Neural cell (in vitro differentiated cells): ENCODE measurements around the gene WDR1. TPM values are rescaled to one million over a fixed set of nuclear protein-coding genes. Genes with fewer than 3 reads are reported as not detected.

ENCODE experiments used
- H2AFZ ChIP-seq: fragments of 200-600, 300-800 bp; sonication (generic), shearing (Covaris generic); 2 replicates; pipeline ENCODE4 v1.6.0; 2014; ENCODE audit warnings: low read depth, mild to moderate bottlenecking, antibody characterized with exemption, low read length, moderate library complexity
- H3F3A ChIP-seq: fragments of 200-600 bp; shearing (Covaris generic); 2 replicates; pipeline ENCODE4 v1.6.1; 2016; ENCODE audit warnings: mild to moderate bottlenecking, moderate library complexity, mixed read lengths, antibody characterized with exemption, low read length; ENCODE audit not compliant: insufficient read depth, poor library complexity, severe bottlenecking
- H3K27ac ChIP-seq: fragments of 200-600, 300-800 bp; sonication (generic), shearing (Covaris generic); 2 replicates; pipeline ENCODE4 v1.5.1; 2014; ENCODE audit warnings: mild to moderate bottlenecking, low read length, moderate library complexity
- H3K27me3 ChIP-seq: fragments of 300-800, 200-600 bp; sonication (generic), shearing (Covaris generic); 2 replicates; pipeline ENCODE4 v1.6.0; 2014; ENCODE audit warnings: mild to moderate bottlenecking, low read depth, low read length, moderate library complexity; ENCODE audit not compliant: insufficient read depth
- H3K36me3 ChIP-seq: fragments of 300-800, 200-600 bp; sonication (generic), shearing (Covaris generic); 2 replicates; pipeline ENCODE4 v1.5.1; 2014; ENCODE audit warnings: mild to moderate bottlenecking, antibody characterized with exemption, low read length, moderate library complexity; ENCODE audit not compliant: insufficient read depth
- H3K4me2 ChIP-seq: fragments of 300-800, 200-600 bp; sonication (generic), shearing (Covaris generic); 2 replicates; pipeline ENCODE4 v1.6.0; 2014; ENCODE audit warnings: mild to moderate bottlenecking, low read length
- H3K4me3 ChIP-seq: fragments of 300-800, 200-600 bp; sonication (generic), shearing (Covaris generic); 2 replicates; pipeline ENCODE4 v1.5.1; 2014; ENCODE audit warnings: mild to moderate bottlenecking, low read length, moderate library complexity
- H3K79me2 ChIP-seq: fragments of 200-600 bp; shearing (Covaris generic); replicated peaks from 2 replicates; pipeline ENCODE4 v1.6.0; 2014; ENCODE audit warnings: mild to moderate bottlenecking, low read length, moderate library complexity; ENCODE audit not compliant: insufficient read depth
- H3K9ac ChIP-seq: fragments of 300-800, 200-600 bp; sonication (generic), shearing (Covaris generic); 2 replicates; pipeline ENCODE4 v1.6.1; 2016; ENCODE audit warnings: mild to moderate bottlenecking, low read length, mixed read lengths
- H3K9me2 ChIP-seq: fragments of 200-600 bp; shearing (Covaris generic); 2 replicates; pipeline ENCODE4 v1.6.1; 2016; ENCODE audit warnings: mild to moderate bottlenecking, low read length, mixed read lengths; ENCODE audit not compliant: insufficient read depth
- H3K9me3 ChIP-seq: fragments of 200-600, 300-800 bp; sonication (generic), shearing (Covaris generic); 2 replicates; pipeline ENCODE4 v1.6.1; 2016; ENCODE audit warnings: mild to moderate bottlenecking, mixed run types, low read length, moderate library complexity, mixed read lengths
- H4K20me1 ChIP-seq: fragments of 200-600 bp; shearing (Covaris generic); 2 replicates; pipeline ENCODE4 v1.6.1; 2016; ENCODE audit warnings: mild to moderate bottlenecking, mixed run types; ENCODE audit not compliant: insufficient read depth
- CTCF ChIP-seq: fragments of 450-650 bp; IDR thresholded peaks from 2 replicates; pipeline ENCODE4 v1.5.1; 2014; ENCODE audit warnings: antibody characterized with exemption, mild to moderate bottlenecking, moderate library complexity; ENCODE audit not compliant: poor library complexity, severe bottlenecking
- EP300 ChIP-seq: fragments of 450-650 bp; conservative IDR thresholded peaks from 2 replicates; pipeline ENCODE4 v1.6.1; 2014; ENCODE audit warnings: antibody characterized with exemption, mild to moderate bottlenecking, moderate library complexity; ENCODE audit not compliant: poor library complexity, severe bottlenecking
- EZH2 ChIP-seq: fragments of 200-600, 300-800 bp; shearing (Covaris generic), sonication (generic); IDR thresholded peaks from 2 replicates; pipeline ENCODE4 v1.6.1; 2014; ENCODE audit warnings: antibody characterized with exemption, low read length, borderline replicate concordance, mild to moderate bottlenecking; ENCODE audit not compliant: insufficient read depth, poor library complexity, severe bottlenecking
- MXI1 ChIP-seq: fragments of 450-650 bp; conservative IDR thresholded peaks from 2 replicates; pipeline ENCODE4 v1.6.1; 2014; ENCODE audit warnings: antibody characterized with exemption, mild to moderate bottlenecking; ENCODE audit not compliant: poor library complexity, severe bottlenecking
- POLR2AphosphoS5 ChIP-seq: IDR thresholded peaks from 2 replicates; pipeline ENCODE4 v1.6.1; 2012
- RAD21 ChIP-seq: fragments of 450-650 bp; conservative IDR thresholded peaks from 2 replicates; pipeline ENCODE4 v1.6.1; 2014; ENCODE audit warnings: antibody characterized with exemption, mild to moderate bottlenecking, moderate library complexity
- REST ChIP-seq: IDR thresholded peaks from 2 replicates; pipeline ENCODE4 v1.6.1; 2012; ENCODE audit warnings: borderline replicate concordance
- SMC3 ChIP-seq: fragments of 450-650 bp; conservative IDR thresholded peaks from 2 replicates; pipeline ENCODE4 v1.6.1; 2014; ENCODE audit warnings: antibody characterized with exemption, mild to moderate bottlenecking, moderate library complexity; ENCODE audit not compliant: poor library complexity
- TAF1 ChIP-seq: IDR thresholded peaks from 2 replicates; pipeline ENCODE4 v1.6.1; 2012; ENCODE audit warnings: low read depth
- polyA plus RNA-seq: library from polyadenylated mRNA; depleted of rRNA; stranded (reverse); fragments of >200 nt; gene quantifications from 2 replicates; pipeline ENCODE4 v1.2.3, GENCODE V29; 2014

The WDR1 gene
- polyA plus RNA-seq, 1 donor from 2014 or later = 106 TPM

GRCh38 chr4:10161840-10162239 is 45.2 kb upstream of the WDR1 start:
- Histone ChIP-seq H3K27me3 (no peaks in the 10 kb centered on the region), H3K36me3 (no peaks in the 10 kb centered on the region), H3K9me3 (no peaks in the 10 kb centered on the region), H3K27ac (no peak overlapping the region), H4K20me1 (no peaks in the 10 kb centered on the region), H3K79me2 (no peaks in the 10 kb centered on the region), H3K9ac (no peak overlapping the region), H3K9me2 (no peaks in the 10 kb centered on the region), H3K4me3 (no peak overlapping the region), H3K4me2 (no peak overlapping the region), H2AFZ (no peak overlapping the region), H3F3A (no peaks in the 10 kb centered on the region)
- TF ChIP-seq EP300 (no peak), SMC3 (no peak)

- H3K79me2 ChIP-seq = no peaks in the 10 kb centered on the region
- no peak overlapping the region for H3K4me3 ChIP-seq
- H3F3A ChIP-seq = no peaks in the 10 kb centered on the region
- H2AFZ ChIP-seq = no peak overlapping the region
- no peak overlapping the region for H3K27ac ChIP-seq
- no peaks in the 10 kb centered on the region for H3K9me2 ChIP-seq
- H3K9me3 ChIP-seq = no peaks in the 10 kb centered on the region
- no peak overlapping the region for H3K9ac ChIP-seq
- no peaks in the 10 kb centered on the region for H3K27me3 ChIP-seq
- no peaks in the 10 kb centered on the region for H4K20me1 ChIP-seq
- TF ChIP-seq MXI1 = no peak
- no peaks in the 10 kb centered on the region for H3K36me3 ChIP-seq
- H3K4me2 ChIP-seq = no peak overlapping the region
Measured at GRCh38 chr4:10161146-10161545, 44.5 kb upstream of the WDR1 start.

GRCh38 chr4:10160281-10160856 is 43.8 kb upstream of the WDR1 start:
- TF ChIP-seq POLR2AphosphoS5 (no peak), REST (no peak), EZH2 (no peak), TAF1 (no peak), CTCF (no peak), RAD21 (peak; percentile 14), SMC3 (no peak)
- Histone ChIP-seq H3F3A (no peaks in the 10 kb centered on the region), H3K27ac (no peak overlapping the region), H3K79me2 (no peaks in the 10 kb centered on the region), H3K9ac (no peak overlapping the region), H3K36me3 (no peaks in the 10 kb centered on the region), H3K9me2 (no peaks in the 10 kb centered on the region), H2AFZ (no peak overlapping the region), H4K20me1 (no peaks in the 10 kb centered on the region), H3K27me3 (no peaks in the 10 kb centered on the region), H3K4me3 (no peak overlapping the region), H3K4me2 (no peak overlapping the region), H3K9me3 (no peaks in the 10 kb centered on the region)
